WTC11 (cell line): Measurements from ENCODE around the gene AP2M1. TPM values are rescaled to one million over a fixed set of nuclear protein-coding genes. Genes with fewer than 3 reads are reported as not detected.

ENCODE experiments used
- ATAC-seq: fragments of 200-7000 bp; cut with Tn5 transposase; 2 replicates; pipeline ENCODE4 v1.10.0; 2021; ENCODE audit warnings: mild to moderate bottlenecking, moderate library complexity
- CTCF ChIA-PET: fragments of 300-600 bp; sonication (Branson Sonifier 250); formaldehyde crosslinking; loops from one replicate; lab custom pipeline; 2021; ENCODE audit warnings: antibody characterized with exemption; lab: Charles Lee
- POLR2A ChIA-PET: fragments of 350-600 bp; sonication (Branson Sonifier 250); formaldehyde crosslinking; loops from one replicate; lab custom pipeline; 2021; ENCODE audit warnings: antibody characterized with exemption; lab: Charles Lee
- DNase-seq: peaks from one replicate; pipeline ENCODE4 v3.0.0; 2021; ENCODE audit warnings: low spot score
- H3K27ac Mint-ChIP-seq: 2 replicates; pipeline ENCODE4 v1.8.0; 2021; ENCODE audit warnings: mixed read lengths
- H3K27me3 Mint-ChIP-seq: 2 replicates; pipeline ENCODE4 v1.8.0; 2021; ENCODE audit warnings: low read depth, mild to moderate bottlenecking, moderate library complexity, mixed read lengths
- H3K36me3 Mint-ChIP-seq: 2 replicates; pipeline ENCODE4 v1.8.0; 2021; ENCODE audit warnings: mixed read lengths
- H3K4me1 Mint-ChIP-seq: 2 replicates; pipeline ENCODE4 v1.8.0; 2022; ENCODE audit warnings: mixed read lengths
- H3K4me3 Mint-ChIP-seq: 2 replicates; pipeline ENCODE4 v1.8.0; 2021; ENCODE audit warnings: mild to moderate bottlenecking, moderate library complexity, mixed read lengths
- H3K9me3 Mint-ChIP-seq: 2 replicates; pipeline ENCODE4 v1.8.0; 2021; ENCODE audit warnings: mixed read lengths
- AFF4 ChIP-seq: sonication (generic); formaldehyde crosslinking; IDR thresholded peaks from 2 replicates; pipeline ENCODE4 v1.8.1; 2023; ENCODE audit warnings: mild to moderate bottlenecking, missing genetic modification reagents, borderline replicate concordance
- ARID4B ChIP-seq: sonication (generic); formaldehyde crosslinking; IDR thresholded peaks from 2 replicates; pipeline ENCODE4 v1.8.0; 2023; ENCODE audit warnings: missing genetic modification reagents, mild to moderate bottlenecking, borderline replicate concordance
- ATF1 ChIP-seq: sonication (generic); formaldehyde crosslinking; IDR thresholded peaks from 2 replicates; pipeline ENCODE4 v1.8.1; 2023; ENCODE audit warnings: mild to moderate bottlenecking, moderate library complexity, missing genetic modification reagents
- HMGA2 ChIP-seq: fragments of 250-450 bp; sonication (Bioruptor Pico); IDR thresholded peaks from 2 replicates; pipeline ENCODE4 v1.4.0; 2021; ENCODE audit warnings: mild to moderate bottlenecking, moderate library complexity
- NFE2L1 ChIP-seq: sonication (generic); formaldehyde crosslinking; IDR thresholded peaks from 2 replicates; pipeline ENCODE4 v1.8.1; 2023; ENCODE audit warnings: missing genetic modification reagents
- OVOL2 ChIP-seq: fragments of 250-450 bp; sonication (Bioruptor Pico); IDR thresholded peaks from 2 replicates; pipeline ENCODE4 v1.9.0; 2021; ENCODE audit warnings: mild to moderate bottlenecking, borderline replicate concordance
- PRRX2 ChIP-seq: fragments of 250-450 bp; sonication (Bioruptor Pico); IDR thresholded peaks from 2 replicates; pipeline ENCODE4 v1.8.0; 2021; ENCODE audit warnings: mild to moderate bottlenecking
- RELA ChIP-seq: sonication (generic); formaldehyde crosslinking; IDR thresholded peaks from 2 replicates; pipeline ENCODE4 v1.8.1; 2022; ENCODE audit warnings: missing genetic modification reagents, mild to moderate bottlenecking, borderline replicate concordance
- SMAD4 ChIP-seq: sonication (generic); formaldehyde crosslinking; IDR thresholded peaks from 2 replicates; pipeline ENCODE4 v1.8.0; 2022; ENCODE audit warnings: mild to moderate bottlenecking, missing genetic modification reagents
- TEAD1 ChIP-seq: sonication (generic); formaldehyde crosslinking; IDR thresholded peaks from 2 replicates; pipeline ENCODE4 v1.8.0; 2022; ENCODE audit warnings: mild to moderate bottlenecking, missing genetic modification reagents
- USF1 ChIP-seq: sonication (generic); formaldehyde crosslinking; IDR thresholded peaks from 2 replicates; pipeline ENCODE4 v1.8.0; 2022; ENCODE audit warnings: mild to moderate bottlenecking, missing genetic modification reagents
- USF2 ChIP-seq: sonication (generic); formaldehyde crosslinking; IDR thresholded peaks from 2 replicates; pipeline ENCODE4 v1.8.1; 2023; ENCODE audit warnings: mild to moderate bottlenecking, missing genetic modification reagents, moderate library complexity
- ZBTB21 ChIP-seq: sonication (generic); formaldehyde crosslinking; IDR thresholded peaks from 2 replicates; pipeline ENCODE4 v1.8.1; 2023; ENCODE audit warnings: mild to moderate bottlenecking, missing genetic modification reagents, borderline replicate concordance
- ZNF138 ChIP-seq: sonication (generic); formaldehyde crosslinking; conservative IDR thresholded peaks from 2 replicates; pipeline ENCODE4 v1.8.1; 2022; ENCODE audit warnings: mild to moderate bottlenecking, moderate library complexity, missing genetic modification reagents
- ZNF219 ChIP-seq: sonication (generic); formaldehyde crosslinking; IDR thresholded peaks from 2 replicates; pipeline ENCODE4 v1.8.0; 2023; ENCODE audit warnings: missing genetic modification reagents, mild to moderate bottlenecking, borderline replicate concordance
- ZNF281 ChIP-seq: sonication (generic); formaldehyde crosslinking; IDR thresholded peaks from 2 replicates; pipeline ENCODE4 v1.8.0; 2023; ENCODE audit warnings: mild to moderate bottlenecking, missing genetic modification reagents
- total RNA-seq: library from RNA; stranded (reverse); gene quantifications from 3 replicates; pipeline ENCODE4 v1.2.3, GENCODE V29; 2021

AP2M1 gene
- total RNA-seq, 1 experiment from 2014 or later, result 399 TPM

GRCh38 chr3:184184546-184185230, 10.0 kb downstream of the AP2M1 start:
- H3K27me3 Mint-ChIP-seq, result no peaks in the 10 kb centered on the region
- no peaks in the 10 kb centered on the region for H3K9me3 Mint-ChIP-seq
- peaks cover 70% of the 10 kb centered on the region for H3K36me3 Mint-ChIP-seq
- peak overlapping the region; percentile 81 for H3K4me3 Mint-ChIP-seq
- ATAC-seq (no peak), DNase-seq (no peak)
- POLR2A ChIA-PET, result no interaction called here
- TF ChIP-seq USF1 (CRISPR knock-in tag) (no peak), ZNF281 (CRISPR knock-in tag) (no peak), AFF4 (no peak), ZNF219 (CRISPR knock-in tag) (no peak), OVOL2 (no peak), ARID4B (CRISPR knock-in tag) (no peak), ZBTB21 (CRISPR knock-in tag) (no peak)
- peaks cover 23% of the 10 kb centered on the region for H3K4me1 Mint-ChIP-seq
- CTCF ChIA-PET, result interaction anchor here (1.0 to 2.0 kb wide), 6 partner anchors 20 to 281 kb away, joined by 3 to 7 read pairs (median 4); partner anchors contain the start of gene EEF1AKMT4
- H3K27ac Mint-ChIP-seq, result peak overlapping the region; percentile 97

- H3K4me3 Mint-ChIP-seq, result peak overlapping the region; percentile 98
- H3K9me3 Mint-ChIP-seq, result no peaks in the 10 kb centered on the region
- peaks cover 23% of the 10 kb centered on the region for H3K4me1 Mint-ChIP-seq
- CTCF ChIA-PET, result interaction anchor here (0.7 to 1.9 kb wide), 12 partner anchors 17 to 290 kb away, joined by 3 to 17 read pairs (median 4); partner anchors contain the start of gene EEF1AKMT4
- DNase-seq, result peak; percentile 99
- H3K36me3 Mint-ChIP-seq, result peaks cover 69% of the 10 kb centered on the region
- H3K27me3 Mint-ChIP-seq, result no peaks in the 10 kb centered on the region
- H3K27ac Mint-ChIP-seq, result peak overlapping the region; percentile 97
- peak; percentile 89 for ATAC-seq
- POLR2A ChIA-PET, result interaction anchor here (0.6 to 1.4 kb wide), 7 partner anchors 9 to 153 kb away, joined by 3 to 15 read pairs (median 3); partner anchors contain the start of genes AP2M1 and EIF2B5
- TF ChIP-seq SMAD4 (CRISPR knock-in tag) (no peak), NFE2L1 (CRISPR knock-in tag) (peak; percentile 70; the same call in 1 of the 2 replicates), USF1 (CRISPR knock-in tag) (peak; percentile 86), ATF1 (no peak), RELA (no peak), ZNF138 (CRISPR knock-in tag) (no peak), TEAD1 (CRISPR knock-in tag) (no peak), HMGA2 (CRISPR knock-in tag) (peak; percentile 12; the same call in 1 of the 2 replicates), USF2 (CRISPR knock-in tag) (peak; percentile 85), PRRX2 (peak; percentile 75; the same call in 1 of the 2 replicates)
Observed at GRCh38 chr3:184185461-184186183, 11.0 kb downstream of the AP2M1 start.
